Stimulated activated naive CD8-positive, alpha-beta T cell treated with anti-CD3 and anti-CD28 coated beads, Interleukin-15, Interleukin-2, amounts not matched to agents 100 ng/mL and 50 ng/mL, for 24 hours (primary cell): ENCODE data around the gene PTEN.
"Not testable (repeated sequence)": the region's sequence is repeated elsewhere in the genome, so short reads cannot be mapped to it uniquely, and the experiment has no call there.

Source experiments
- H3K27ac Mint-ChIP-seq: one replicate; pipeline ENCODE4 v1.8.0; 2021; ENCODE audit warnings: mild to moderate bottlenecking, mixed read lengths
- H3K27me3 Mint-ChIP-seq: one replicate; pipeline ENCODE4 v1.8.0; 2021; ENCODE audit warnings: mixed read lengths
- H3K36me3 Mint-ChIP-seq: one replicate; pipeline ENCODE4 v1.8.0; 2021; ENCODE audit warnings: low read depth, mixed read lengths
- H3K4me1 Mint-ChIP-seq: one replicate; pipeline ENCODE4 v1.8.0; 2021; ENCODE audit warnings: low read depth, mixed read lengths
- H3K4me3 Mint-ChIP-seq: one replicate; pipeline ENCODE4 v1.8.0; 2021; ENCODE audit warnings: mild to moderate bottlenecking, mixed read lengths
- H3K9me3 Mint-ChIP-seq: one replicate; pipeline ENCODE4 v1.8.0; 2021; ENCODE audit warnings: mixed read lengths

The PTEN gene

GRCh38 chr10:87863053-87863943 lies at the start of gene PTEN, which contains the start of gene KLLN:
TSS of gene PTEN (plus strand) at chr10:87863625. CDS start at chr10:87864470, 845 bp downstream.
TSS of gene KLLN (minus strand) at chr10:87863533. CDS start at chr10:87862487, 1,046 bp downstream.
- H3K36me3 Mint-ChIP-seq, result peaks cover 13% of the 10 kb centered on the region
- H3K27me3 Mint-ChIP-seq, result no peaks in the 10 kb centered on the region
- peak within 1 kb of the TSS; percentile 91 for H3K4me3 Mint-ChIP-seq
- peak within 1 kb of the TSS; percentile 94 for H3K27ac Mint-ChIP-seq
- peaks cover 47% of the 10 kb centered on the region for H3K4me1 Mint-ChIP-seq
- H3K9me3 Mint-ChIP-seq, result no peaks in the 10 kb centered on the region

- H3K27ac Mint-ChIP-seq, result peak overlapping the region; percentile 97
- no peaks in the 10 kb centered on the region for H3K27me3 Mint-ChIP-seq
- peaks cover 36% of the 10 kb centered on the region for H3K4me1 Mint-ChIP-seq
- H3K9me3 Mint-ChIP-seq, result no peaks in the 10 kb centered on the region
- peak overlapping the region; percentile 91 for H3K4me3 Mint-ChIP-seq
- H3K36me3 Mint-ChIP-seq, result peaks cover 29% of the 10 kb centered on the region
Measured at GRCh38 chr10:87816163-87816897, 47.1 kb upstream of the PTEN start.

GRCh38 chr10:87816898-87817608 lies 46.4 kb upstream of the PTEN start:
- Mint-ChIP-seq H3K27me3 (no peaks in the 10 kb centered on the region), H3K4me1 (peaks cover 33% of the 10 kb centered on the region), H3K9me3 (no peaks in the 10 kb centered on the region), H3K4me3 (peak overlapping the region; percentile 91), H3K27ac (peak overlapping the region; percentile 97), H3K36me3 (peaks cover 22% of the 10 kb centered on the region)

DNA sequence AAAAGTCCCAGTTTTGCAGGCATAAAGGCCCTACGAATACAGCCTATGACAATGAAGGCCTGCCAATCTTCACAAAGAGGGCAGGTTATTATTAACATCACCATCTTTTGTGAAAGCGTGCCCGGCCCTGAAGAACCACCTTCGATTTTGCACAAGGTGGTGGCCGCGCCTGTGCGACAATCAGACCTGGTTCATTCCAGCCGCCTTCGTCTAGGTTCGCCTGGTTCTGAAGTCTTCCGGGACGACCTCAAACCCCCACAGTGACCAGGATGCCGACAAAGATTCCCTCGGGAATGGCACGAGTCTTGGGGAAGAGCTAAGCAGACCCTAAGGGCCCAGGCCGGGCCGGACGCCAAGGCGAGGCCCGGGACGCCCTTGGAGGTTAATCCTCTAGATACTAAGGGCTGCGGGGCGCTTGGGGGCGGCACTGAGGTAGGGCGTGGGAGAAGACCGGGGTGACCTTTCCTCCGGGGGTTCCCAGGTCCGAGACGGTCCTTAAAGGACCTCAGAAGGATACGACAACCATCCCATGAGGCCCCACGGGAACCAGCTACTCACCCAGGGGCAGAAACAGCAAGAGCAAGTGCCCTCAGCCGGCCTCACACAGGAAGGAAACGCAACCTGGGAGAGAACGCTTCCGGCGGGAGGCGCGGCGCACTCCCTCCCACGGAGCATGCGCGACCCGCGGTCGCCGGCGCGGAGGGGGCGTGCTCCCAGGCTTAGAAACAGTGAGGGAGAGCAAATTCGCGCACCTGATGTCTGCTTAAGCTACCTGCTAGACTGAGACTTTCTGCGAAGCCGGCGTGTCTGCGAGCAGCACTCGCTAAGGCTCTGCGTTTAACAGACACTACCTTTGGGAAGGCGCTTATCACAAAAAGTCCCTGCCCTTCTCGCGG lies 45.6 kb upstream of the PTEN start, which contains the start of gene ATAD1:
TSS of gene ATAD1 (minus strand) at position 618 of the 896 bp plus-strand sequence. CDS start 3,627 bp downstream, outside the sequence.
- H3K4me1 Mint-ChIP-seq, result peaks cover 33% of the 10 kb centered on the region
- no peaks in the 10 kb centered on the region for H3K27me3 Mint-ChIP-seq
- no peaks in the 10 kb centered on the region for H3K9me3 Mint-ChIP-seq
- H3K4me3 Mint-ChIP-seq, result peak within 1 kb of the TSS; percentile 91
- H3K27ac Mint-ChIP-seq, result peak within 1 kb of the TSS; percentile 97
- H3K36me3 Mint-ChIP-seq, result peaks cover 14% of the 10 kb centered on the region

GRCh38 chr10:87818505-87819288 lies 44.7 kb upstream of the PTEN start:
- H3K9me3 Mint-ChIP-seq, result no peaks in the 10 kb centered on the region

GRCh38 chr10:87819289-87819585 lies 44.2 kb upstream of the PTEN start:
- peak overlapping the region; percentile 22 for H3K4me3 Mint-ChIP-seq
- peaks cover 32% of the 10 kb centered on the region for H3K4me1 Mint-ChIP-seq
- no peaks in the 10 kb centered on the region for H3K9me3 Mint-ChIP-seq
- H3K27ac Mint-ChIP-seq, result no peak overlapping the region
- H3K36me3 Mint-ChIP-seq, result peaks cover 3% of the 10 kb centered on the region
- no peaks in the 10 kb centered on the region for H3K27me3 Mint-ChIP-seq

More at GRCh38 chr10:87818505-87819288, 44.7 kb upstream of the PTEN start:
- Mint-ChIP-seq H3K4me1 (peaks cover 33% of the 10 kb centered on the region), H3K36me3 (peaks cover 7% of the 10 kb centered on the region), H3K27ac (peak overlapping the region; percentile 97), H3K27me3 (no peaks in the 10 kb centered on the region), H3K4me3 (peak overlapping the region; percentile 91)

DNA sequence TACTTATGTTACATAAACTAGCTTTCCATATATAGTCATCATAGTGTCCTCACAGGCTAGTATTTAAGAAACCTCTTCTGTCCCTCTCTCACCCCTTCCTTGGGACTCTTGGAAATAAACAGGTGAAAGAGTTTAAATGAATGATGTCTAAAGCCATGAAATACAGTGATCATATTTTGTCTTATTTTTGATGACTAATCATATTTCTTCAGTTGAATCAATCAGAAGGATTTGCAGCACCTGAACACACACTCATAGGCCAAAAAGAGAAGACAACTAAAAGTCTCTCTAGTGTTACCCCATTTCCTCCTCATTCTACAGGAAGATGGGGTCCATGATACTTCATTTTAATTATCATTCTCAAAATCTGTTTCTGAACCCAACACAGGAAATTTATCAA lies 36.8 kb upstream of the PTEN start:
- H3K4me3 Mint-ChIP-seq, result no peak overlapping the region

GRCh38 chr10:87827681-87828080 lies 35.7 kb upstream of the PTEN start:
- Mint-ChIP-seq H3K4me1 (peaks cover 29% of the 10 kb centered on the region), H3K9me3 (no peaks in the 10 kb centered on the region), H3K27me3 (no peaks in the 10 kb centered on the region), H3K36me3 (no peaks in the 10 kb centered on the region), H3K4me3 (no peak overlapping the region), H3K27ac (no peak overlapping the region)

More for the DNA sequence above, 36.8 kb upstream of the PTEN start:
- Mint-ChIP-seq H3K4me1 (peaks cover 29% of the 10 kb centered on the region), H3K9me3 (no peaks in the 10 kb centered on the region), H3K27me3 (no peaks in the 10 kb centered on the region), H3K27ac (no peak overlapping the region), H3K36me3 (no peaks in the 10 kb centered on the region)

DNA sequence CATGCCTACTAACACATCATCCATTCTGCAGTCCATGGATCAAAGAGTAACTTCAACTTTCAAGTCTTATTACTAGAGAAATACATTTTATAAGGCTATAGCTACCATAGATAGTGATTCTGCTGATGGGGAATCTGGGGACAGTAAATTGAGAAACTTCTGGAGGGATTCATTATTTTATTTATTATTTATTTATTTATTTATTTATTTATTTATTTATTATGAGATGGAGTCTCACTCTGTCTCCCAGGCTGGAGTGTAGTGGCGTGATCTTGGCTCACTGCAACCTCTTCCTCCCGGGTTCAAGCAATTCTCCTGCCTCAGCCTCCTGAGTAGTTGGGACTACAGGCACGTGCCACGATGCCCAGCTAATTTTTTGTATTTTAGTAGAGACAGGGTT lies 34.4 kb upstream of the PTEN start:
- not testable (repeated sequence) for H3K9me3 Mint-ChIP-seq, H3K36me3 Mint-ChIP-seq, H3K4me3 Mint-ChIP-seq, H3K27me3 Mint-ChIP-seq, H3K27ac Mint-ChIP-seq
- H3K4me1 Mint-ChIP-seq, result peaks cover 29% of the 10 kb centered on the region

- Mint-ChIP-seq H3K36me3 (no peaks in the 10 kb centered on the region), H3K9me3 (no peaks in the 10 kb centered on the region), H3K27ac (no peak overlapping the region), H3K27me3 (no peaks in the 10 kb centered on the region), H3K4me1 (peaks cover 29% of the 10 kb centered on the region), H3K4me3 (no peak overlapping the region)
Measured at GRCh38 chr10:87829986-87830729, 33.3 kb upstream of the PTEN start.

- no peak overlapping the region for H3K27ac Mint-ChIP-seq
- no peaks in the 10 kb centered on the region for H3K27me3 Mint-ChIP-seq
- peaks cover 4% of the 10 kb centered on the region for H3K9me3 Mint-ChIP-seq
- peaks cover 8% of the 10 kb centered on the region for H3K36me3 Mint-ChIP-seq
- peaks cover 3% of the 10 kb centered on the region for H3K4me1 Mint-ChIP-seq
- H3K4me3 Mint-ChIP-seq, result no peak overlapping the region
Measured at GRCh38 chr10:87836098-87836497, 27.3 kb upstream of the PTEN start.

DNA sequence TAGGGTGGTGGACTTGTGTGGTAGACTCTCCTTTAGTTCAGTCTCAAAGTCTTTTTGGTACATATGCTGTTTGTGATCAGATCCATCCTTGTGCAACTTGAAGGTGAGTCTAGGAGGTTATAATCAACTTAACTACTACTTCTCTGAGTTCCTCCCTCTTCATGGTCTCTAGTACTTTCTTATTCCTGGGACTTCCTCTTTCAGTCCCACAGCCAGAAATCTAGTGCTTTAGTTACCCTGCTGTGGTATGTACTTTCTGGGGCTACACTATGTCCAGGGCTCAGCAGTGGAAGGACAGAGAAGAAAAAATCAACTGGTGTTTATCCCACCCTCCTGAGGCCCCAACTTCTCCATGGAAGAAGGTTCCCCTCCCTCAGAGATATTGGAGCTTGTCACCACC lies 26.0 kb upstream of the PTEN start:
- H3K36me3 Mint-ChIP-seq, result peaks cover 8% of the 10 kb centered on the region

GRCh38 chr10:87838650-87839049 lies 24.8 kb upstream of the PTEN start:
- Mint-ChIP-seq H3K4me3 (no peak overlapping the region), H3K27ac (no peak overlapping the region), H3K4me1 (no peaks in the 10 kb centered on the region), H3K36me3 (peaks cover 8% of the 10 kb centered on the region), H3K27me3 (no peaks in the 10 kb centered on the region), H3K9me3 (peaks cover 4% of the 10 kb centered on the region)

More for the DNA sequence above, 26.0 kb upstream of the PTEN start:
- Mint-ChIP-seq H3K4me1 (no peaks in the 10 kb centered on the region), H3K4me3 (no peak overlapping the region), H3K9me3 (peaks cover 4% of the 10 kb centered on the region), H3K27ac (no peak overlapping the region), H3K27me3 (no peaks in the 10 kb centered on the region)
